Retinal pigment epithelial cell (primary cell): ENCODE results near the gene TUFT1.

Source experiments
- DNase-seq: peaks from one replicate; pipeline ENCODE4 v3.0.0-alpha.2; 2010; ENCODE audit warnings: low read depth
- H3K4me3 ChIP-seq: 2 replicates; pipeline ENCODE4 v1.5.1; 2011; ENCODE audit warnings: mild to moderate bottlenecking, low read length, control low read depth, moderate library complexity
- TF ChIP-seq, protein P1 (sequence below): conservative IDR thresholded peaks from 2 replicates; pipeline ENCODE4 v1.5.1; 2011; ENCODE audit warnings: low read depth, low read length, control low read depth, inconsistent platforms

TUFT1 gene

DNA sequence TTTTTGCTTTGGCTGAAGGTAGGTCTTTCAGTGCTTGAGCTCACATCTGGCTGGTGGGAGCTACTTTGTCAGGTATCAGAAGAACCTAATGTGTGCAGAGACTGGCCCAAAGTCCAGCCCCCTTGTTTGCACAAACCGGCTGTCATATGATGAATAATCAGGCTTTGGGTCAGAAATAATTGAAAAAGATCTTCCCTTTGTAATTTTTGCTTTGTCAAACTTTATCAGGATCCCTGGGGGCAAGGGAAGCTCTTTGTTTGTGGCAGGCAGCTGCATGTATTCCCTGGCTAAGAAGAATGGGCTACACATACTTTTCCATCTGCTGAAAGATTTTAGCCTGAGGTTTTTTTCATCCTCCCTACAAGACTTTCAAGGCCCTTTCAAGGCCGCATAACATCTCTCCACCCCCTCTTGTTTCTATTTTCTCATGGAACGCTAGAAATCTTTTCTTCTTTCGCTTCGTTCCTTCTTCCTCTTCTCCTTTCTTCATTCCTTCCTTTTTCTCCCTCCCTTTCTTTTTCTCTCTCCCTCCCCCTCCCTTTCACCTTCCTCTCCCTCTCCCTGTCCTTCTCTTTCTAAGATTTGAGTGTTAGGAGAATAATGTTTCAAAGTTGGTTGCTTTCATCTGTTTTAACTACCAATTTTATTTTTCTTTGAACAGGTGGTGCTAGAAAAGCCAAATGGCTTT is 25.5 kb downstream of the TUFT1 start:
- TF ChIP-seq, protein P1, sequence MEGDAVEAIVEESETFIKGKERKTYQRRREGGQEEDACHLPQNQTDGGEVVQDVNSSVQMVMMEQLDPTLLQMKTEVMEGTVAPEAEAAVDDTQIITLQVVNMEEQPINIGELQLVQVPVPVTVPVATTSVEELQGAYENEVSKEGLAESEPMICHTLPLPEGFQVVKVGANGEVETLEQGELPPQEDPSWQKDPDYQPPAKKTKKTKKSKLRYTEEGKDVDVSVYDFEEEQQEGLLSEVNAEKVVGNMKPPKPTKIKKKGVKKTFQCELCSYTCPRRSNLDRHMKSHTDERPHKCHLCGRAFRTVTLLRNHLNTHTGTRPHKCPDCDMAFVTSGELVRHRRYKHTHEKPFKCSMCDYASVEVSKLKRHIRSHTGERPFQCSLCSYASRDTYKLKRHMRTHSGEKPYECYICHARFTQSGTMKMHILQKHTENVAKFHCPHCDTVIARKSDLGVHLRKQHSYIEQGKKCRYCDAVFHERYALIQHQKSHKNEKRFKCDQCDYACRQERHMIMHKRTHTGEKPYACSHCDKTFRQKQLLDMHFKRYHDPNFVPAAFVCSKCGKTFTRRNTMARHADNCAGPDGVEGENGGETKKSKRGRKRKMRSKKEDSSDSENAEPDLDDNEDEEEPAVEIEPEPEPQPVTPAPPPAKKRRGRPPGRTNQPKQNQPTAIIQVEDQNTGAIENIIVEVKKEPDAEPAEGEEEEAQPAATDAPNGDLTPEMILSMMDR = no peak
- no peak overlapping the region for H3K4me3 ChIP-seq
- DNase-seq = no peak

DNA sequence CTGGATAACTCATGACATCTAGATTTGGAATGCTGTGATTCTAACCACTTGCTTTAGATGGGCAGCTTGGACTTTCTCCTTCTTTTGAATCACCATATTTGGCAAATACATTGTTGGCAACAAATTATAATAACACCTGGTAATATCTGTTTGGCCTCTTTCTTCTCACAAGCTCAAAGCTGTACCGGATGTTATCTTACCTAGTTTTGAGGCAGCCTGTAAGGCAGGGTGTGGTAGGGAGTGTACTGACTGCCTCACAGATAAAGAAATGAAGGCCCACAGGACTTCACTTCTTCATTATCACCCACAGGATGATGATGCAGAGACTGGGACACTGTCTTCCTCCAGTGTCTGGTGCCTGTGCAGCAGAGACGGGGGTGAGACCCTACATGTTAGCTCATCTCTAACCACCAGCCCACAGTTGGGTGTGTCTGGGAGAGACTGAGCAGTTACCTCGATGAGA is 28.5 kb downstream of the TUFT1 start:
- TF ChIP-seq, protein P1 = no peak
- DNase-seq = no peak
- no peak overlapping the region for H3K4me3 ChIP-seq

DNA sequence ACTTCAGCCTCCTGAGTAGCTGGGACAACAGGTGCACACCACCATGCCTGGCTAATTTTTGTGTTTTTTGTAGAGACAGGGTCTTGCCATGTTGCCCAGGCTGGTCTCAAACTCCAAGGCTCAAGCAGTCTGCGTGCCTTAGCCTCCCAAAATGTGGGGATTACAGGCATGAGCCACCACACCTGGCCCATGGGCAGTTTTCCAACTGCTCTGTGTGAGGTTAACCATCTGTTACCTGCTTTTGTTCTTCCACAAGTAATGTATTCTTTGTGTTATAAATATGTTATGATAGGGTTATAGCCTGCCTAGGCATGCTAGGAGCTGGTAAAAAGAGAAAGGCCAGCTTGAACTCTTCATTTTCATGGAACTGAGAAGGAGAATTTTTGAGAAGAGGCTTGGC is 30.7 kb downstream of the TUFT1 start:
- DNase-seq = no peak
- TF ChIP-seq, protein P1 = no peak
- no peak overlapping the region for H3K4me3 ChIP-seq

DNA sequence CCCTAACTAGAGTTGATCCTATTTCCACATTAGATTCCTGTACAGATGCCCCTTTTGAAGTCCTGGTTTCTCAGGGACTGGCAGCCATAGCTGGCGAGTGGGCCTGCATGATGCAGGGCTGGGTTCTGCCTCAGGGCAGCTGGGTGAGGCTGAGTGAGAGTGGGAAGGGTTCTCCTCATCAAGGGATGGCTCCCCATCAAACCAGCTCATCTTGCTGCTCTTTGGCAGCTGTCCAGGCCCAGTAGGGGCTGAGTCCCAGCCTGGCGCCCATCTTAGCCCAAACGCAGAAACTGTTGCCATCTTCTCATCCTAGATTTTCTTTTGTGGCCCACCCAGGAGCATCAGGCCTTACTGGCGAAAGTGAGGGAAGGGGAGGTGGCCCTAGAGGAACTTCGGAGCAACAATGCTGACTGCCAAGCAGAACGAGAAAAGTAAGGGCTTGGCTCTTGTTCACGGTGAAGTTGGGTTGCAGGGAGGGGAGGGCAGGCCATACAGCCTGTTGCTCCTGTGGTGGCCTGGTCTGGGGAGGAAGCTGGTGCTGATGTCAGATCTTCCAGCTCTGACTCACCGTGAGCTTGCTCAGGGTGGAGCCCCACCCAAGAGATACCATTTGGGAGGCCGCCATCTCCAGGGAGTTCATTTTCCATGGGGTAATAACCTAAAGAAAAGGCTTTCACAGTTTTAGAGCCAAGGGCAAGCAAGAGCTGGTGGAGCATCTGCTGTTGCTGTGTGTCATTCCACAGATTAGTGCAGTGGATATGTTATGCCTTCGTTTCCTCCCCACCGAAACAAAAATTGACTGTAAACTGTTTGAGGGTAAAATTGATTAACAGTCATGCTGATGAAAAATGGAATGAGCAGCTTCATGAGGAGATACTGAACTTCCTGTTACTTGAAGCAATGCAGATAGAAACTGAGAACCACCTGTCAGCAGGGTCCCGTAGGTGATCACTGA is 34.7 kb downstream of the TUFT1 start:
- DNase-seq = no peak
- H3K4me3 ChIP-seq = no peak overlapping the region
- TF ChIP-seq, protein P1 = no peak

- TF ChIP-seq, protein P1 = no peak
- DNase-seq = no peak
- H3K4me3 ChIP-seq = no peak overlapping the region
Measured at GRCh38 chr1:151577173-151577572, 37.1 kb downstream of the TUFT1 start.

GRCh38 chr1:151578941-151579340 is 38.8 kb downstream of the TUFT1 start:
- H3K4me3 ChIP-seq = no peak overlapping the region
- no peak for DNase-seq
- TF ChIP-seq, protein P1 = no peak
